HepG2 (cell line): ENCODE data around the gene TUBGCP4. TPM values are rescaled to one million over a fixed set of nuclear protein-coding genes. Genes with fewer than 3 reads are reported as not detected.
A peak's percentile ranks its signal among the peaks of the same experiment; 100 is the strongest.

ENCODE experiments used
- DMTF1 ChIP-seq: sonication (generic); formaldehyde crosslinking; IDR thresholded peaks from 2 replicates; pipeline ENCODE4 v1.4.0; 2020; ENCODE audit warnings: mild to moderate bottlenecking, missing genetic modification reagents
- ELF1 ChIP-seq: sonication (generic); formaldehyde crosslinking; IDR thresholded peaks from 2 replicates; pipeline ENCODE4 v1.4.0; 2020; ENCODE audit warnings: missing genetic modification reagents
- FLYWCH1 ChIP-seq: sonication (generic); formaldehyde crosslinking; IDR thresholded peaks from 2 replicates; pipeline ENCODE4 v1.8.1; 2023; ENCODE audit warnings: mild to moderate bottlenecking, missing genetic modification reagents
- KDM1A ChIP-seq: IDR thresholded peaks from 2 replicates; pipeline ENCODE4 v1.6.1; 2016; ENCODE audit warnings: missing compliant biosample characterization
- KLF6 ChIP-seq: IDR thresholded peaks from 2 replicates; pipeline ENCODE4 v1.8.0; 2016; ENCODE audit warnings: missing biosample characterization, missing genetic modification reagents
- NONO ChIP-seq, 2 experiments: fragments of 450-650 bp in 1 of 2; sonication (generic) in 1 of 2; formaldehyde crosslinking in 1 of 2; IDR thresholded peaks in 1 of 2; conservative IDR thresholded peaks in 1 of 2; 2 replicates each; pipeline versions ENCODE4 v1.6.1 to v1.8.0; 2017 to 2022; ENCODE audit warnings: mild to moderate bottlenecking in 1 of 2, missing genetic modification reagents in 1 of 2, moderate library complexity in 1 of 2
- SAP130 ChIP-seq: IDR thresholded peaks from 2 replicates; pipeline ENCODE4 v1.6.1; 2016; ENCODE audit warnings: low read depth
- SRSF1 ChIP-seq: fragments of 200-400 bp; formaldehyde crosslinking; optimal IDR thresholded peaks from 2 replicates; pipeline ENCODE3; 2017; ENCODE audit warnings: mild to moderate bottlenecking, low read depth, low read length, moderate library complexity
- ZNF331 ChIP-seq: sonication (generic); formaldehyde crosslinking; IDR thresholded peaks from 2 replicates; pipeline ENCODE4 v1.4.0; 2020; ENCODE audit warnings: missing genetic modification reagents
- ZNF574 ChIP-seq: sonication (generic); formaldehyde crosslinking; IDR thresholded peaks from 2 replicates; pipeline ENCODE4 v1.4.0; 2020; ENCODE audit warnings: missing genetic modification reagents
- polyA plus RNA-seq, 8 experiments: library from polyadenylated mRNA; depleted of rRNA in 3 of 8; stranded (reverse) in 7 of 8; unstranded in 1 of 8; fragments of >200 nt; fragmentation: Illumina TruSeq in 4 of 8; extraction: Trizol in 4 of 8; gene quantifications; 2 replicates each; pipeline versions ENCODE4 v1.2.1 to v1.2.3, GENCODE V29; 2011 to 2016; ENCODE audit warnings: low read depth in 4 of 8, missing spikeins in 1 of 8, mixed read lengths in 1 of 8; ENCODE audit not compliant: insufficient read depth in 1 of 8
- total RNA-seq, 5 experiments: library from RNA; depleted of rRNA; stranded (reverse); fragments of >200 nt; fragmentation: Illumina TruSeq; extraction: Trizol; gene quantifications; 2 replicates each; pipeline ENCODE4 v1.2.3, GENCODE V29; 2016; ENCODE audit warnings: low read depth in 1 of 5
- TF ChIP-seq, protein P1 (sequence below): sonication (generic); formaldehyde crosslinking; IDR thresholded peaks from 2 replicates; pipeline ENCODE4 v1.4.0; 2020; ENCODE audit warnings: mild to moderate bottlenecking, missing genetic modification reagents
- TF ChIP-seq, protein P2 (sequence below): sonication (generic); formaldehyde crosslinking; IDR thresholded peaks from 2 replicates; pipeline ENCODE4 v1.5.1; 2020; ENCODE audit warnings: missing genetic modification reagents, mild to moderate bottlenecking, borderline replicate concordance

Gene TUBGCP4
- total and polyA plus RNA-seq, 2 of the 13 experiments (the other 11 are each of a cell fraction or from before 2014, with no cell fraction given), result 15.0 to 20.5 TPM

GRCh38 chr15:43329960-43330779 is 40.7 kb upstream of the TUBGCP4 start, which contains the start of gene LCMT2 (continued):
- TF ChIP-seq, protein P1, sequence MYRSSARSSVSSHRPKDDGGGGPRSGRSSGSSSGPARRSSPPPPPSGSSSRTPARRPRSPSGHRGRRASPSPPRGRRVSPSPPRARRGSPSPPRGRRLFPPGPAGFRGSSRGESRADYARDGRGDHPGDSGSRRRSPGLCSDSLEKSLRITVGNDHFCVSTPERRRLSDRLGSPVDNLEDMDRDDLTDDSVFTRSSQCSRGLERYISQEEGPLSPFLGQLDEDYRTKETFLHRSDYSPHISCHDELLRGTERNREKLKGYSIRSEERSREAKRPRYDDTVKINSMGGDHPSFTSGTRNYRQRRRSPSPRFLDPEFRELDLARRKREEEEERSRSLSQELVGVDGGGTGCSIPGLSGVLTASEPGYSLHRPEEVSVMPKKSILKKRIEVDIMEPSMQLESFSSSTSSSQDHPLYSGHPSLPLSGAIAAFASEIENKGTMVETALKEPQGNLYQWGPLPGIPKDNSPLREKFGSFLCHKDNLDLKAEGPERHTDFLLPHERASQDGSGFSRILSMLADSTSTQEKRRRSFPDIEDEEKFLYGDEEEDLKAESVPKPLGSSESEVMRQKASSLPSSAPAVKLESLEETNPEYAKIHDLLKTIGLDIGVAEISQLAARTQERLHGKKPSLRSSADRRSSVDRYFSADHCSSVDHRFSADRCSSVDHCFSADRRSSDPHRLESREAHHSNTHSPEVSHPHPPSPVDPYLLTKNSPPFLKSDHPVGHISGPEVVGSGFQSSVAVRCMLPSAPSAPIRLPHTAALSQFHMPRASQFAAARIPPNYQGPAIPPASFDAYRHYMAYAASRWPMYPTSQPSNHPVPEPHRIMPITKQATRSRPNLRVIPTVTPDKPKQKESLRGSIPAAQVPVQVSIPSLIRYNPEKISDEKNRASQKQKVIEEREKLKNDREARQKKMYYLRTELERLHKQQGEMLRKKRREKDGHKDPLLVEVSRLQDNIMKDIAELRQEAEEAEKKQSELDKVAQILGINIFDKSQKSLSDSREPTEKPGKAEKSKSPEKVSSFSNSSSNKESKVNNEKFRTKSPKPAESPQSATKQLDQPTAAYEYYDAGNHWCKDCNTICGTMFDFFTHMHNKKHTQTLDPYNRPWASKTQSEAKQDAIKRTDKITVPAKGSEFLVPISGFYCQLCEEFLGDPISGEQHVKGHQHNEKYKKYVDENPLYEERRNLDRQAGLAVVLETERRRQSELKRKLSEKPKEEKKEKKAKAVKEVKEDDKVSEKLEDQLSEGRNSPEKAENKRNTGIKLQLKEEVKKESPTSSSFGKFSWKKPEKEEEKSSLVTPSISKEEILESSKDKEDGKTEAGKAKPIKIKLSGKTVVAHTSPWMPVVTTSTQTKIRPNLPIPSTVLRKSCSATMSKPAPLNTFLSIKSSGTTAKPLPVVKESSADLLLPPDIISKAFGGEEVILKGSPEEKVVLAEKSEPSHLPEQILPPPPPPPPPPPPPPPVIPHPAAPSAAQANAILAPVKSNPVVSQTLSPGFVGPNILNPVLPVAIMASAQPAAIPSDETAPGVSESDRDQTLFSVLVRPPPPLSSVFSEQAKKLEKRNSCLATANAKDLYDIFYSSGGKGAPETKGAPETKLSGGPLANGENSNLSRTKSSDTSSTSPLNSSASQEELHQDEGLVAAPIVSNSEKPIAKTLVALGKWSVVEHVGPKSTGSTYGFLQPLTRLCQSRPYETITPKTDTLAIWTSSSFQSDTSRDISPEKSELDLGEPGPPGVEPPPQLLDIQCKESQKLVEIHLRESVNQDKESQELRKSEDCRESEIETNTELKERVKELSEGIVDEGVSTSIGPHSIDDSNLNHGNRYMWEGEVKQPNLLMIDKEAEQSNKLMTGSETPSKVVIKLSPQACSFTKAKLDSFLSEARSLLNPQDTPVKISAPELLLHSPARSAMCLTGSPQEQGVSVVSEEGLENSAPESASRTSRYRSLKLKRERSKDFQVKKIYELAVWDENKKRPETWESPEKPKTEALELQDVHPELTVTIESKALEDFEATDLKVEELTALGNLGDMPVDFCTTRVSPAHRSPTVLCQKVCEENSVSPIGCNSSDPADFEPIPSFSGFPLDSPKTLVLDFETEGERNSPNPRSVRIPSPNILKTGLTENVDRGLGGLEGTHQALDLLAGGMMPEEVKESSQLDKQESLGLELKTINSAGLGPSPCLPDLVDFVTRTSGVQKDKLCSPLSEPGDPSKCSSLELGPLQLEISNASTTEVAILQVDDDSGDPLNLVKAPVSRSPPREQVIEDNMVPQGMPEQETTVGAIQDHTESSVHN (CRISPR knock-in tag), result no peak
- no peak for TF ChIP-seq NONO (IDR thresholded peaks at IDR 0.05)
- TF ChIP-seq NONO (CRISPR knock-in tag; conservative IDR thresholded peaks at IDR 0.05), result peak; percentile 85; the same call in 1 of the 2 replicates
- peak; percentile 91 for TF ChIP-seq SAP130
- TF ChIP-seq, protein P2, sequence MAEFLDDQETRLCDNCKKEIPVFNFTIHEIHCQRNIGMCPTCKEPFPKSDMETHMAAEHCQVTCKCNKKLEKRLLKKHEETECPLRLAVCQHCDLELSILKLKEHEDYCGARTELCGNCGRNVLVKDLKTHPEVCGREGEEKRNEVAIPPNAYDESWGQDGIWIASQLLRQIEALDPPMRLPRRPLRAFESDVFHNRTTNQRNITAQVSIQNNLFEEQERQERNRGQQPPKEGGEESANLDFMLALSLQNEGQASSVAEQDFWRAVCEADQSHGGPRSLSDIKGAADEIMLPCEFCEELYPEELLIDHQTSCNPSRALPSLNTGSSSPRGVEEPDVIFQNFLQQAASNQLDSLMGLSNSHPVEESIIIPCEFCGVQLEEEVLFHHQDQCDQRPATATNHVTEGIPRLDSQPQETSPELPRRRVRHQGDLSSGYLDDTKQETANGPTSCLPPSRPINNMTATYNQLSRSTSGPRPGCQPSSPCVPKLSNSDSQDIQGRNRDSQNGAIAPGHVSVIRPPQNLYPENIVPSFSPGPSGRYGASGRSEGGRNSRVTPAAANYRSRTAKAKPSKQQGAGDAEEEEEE (CRISPR knock-in tag), result peak; percentile 39; the same call in 1 of the 2 replicates
- peak; percentile 75 for TF ChIP-seq ZNF574
- peak; percentile 68 for TF ChIP-seq SRSF1
- peak; percentile 60; the same call in 1 of the 2 replicates for TF ChIP-seq ZNF331 (CRISPR knock-in tag)
- TF ChIP-seq KLF6, result no peak; the same call in 1 of the 2 replicates
- no peak; the same call in 1 of the 2 replicates for TF ChIP-seq KDM1A
- TF ChIP-seq DMTF1 (CRISPR knock-in tag), result no peak
- TF ChIP-seq ELF1 (CRISPR knock-in tag), result peak; percentile 94
- TF ChIP-seq FLYWCH1, result no peak
